HG02763 (cell line): Measurements from ENCODE around the gene FSTL5.
"Not testable (repeated sequence)": the region's sequence is repeated elsewhere in the genome, so short reads cannot be mapped to it uniquely, and the experiment has no call there.

ENCODE experiments used
- ATAC-seq: cut with Tn5 transposase; IDR thresholded peaks from one replicate; pipeline ENCODE4 v1.9.1; 2021; ENCODE audit warnings: mild to moderate bottlenecking, moderate library complexity; ENCODE audit not compliant: unreplicated experiment

Gene FSTL5

GRCh38 chr4:162163892-162164759 is at the start of gene FSTL5:
Gene FSTL5 (minus strand): TSS chr4:162164000. CDS start chr4:162111396, 52,604 bp downstream.
- peak; percentile 84 for ATAC-seq

DNA sequence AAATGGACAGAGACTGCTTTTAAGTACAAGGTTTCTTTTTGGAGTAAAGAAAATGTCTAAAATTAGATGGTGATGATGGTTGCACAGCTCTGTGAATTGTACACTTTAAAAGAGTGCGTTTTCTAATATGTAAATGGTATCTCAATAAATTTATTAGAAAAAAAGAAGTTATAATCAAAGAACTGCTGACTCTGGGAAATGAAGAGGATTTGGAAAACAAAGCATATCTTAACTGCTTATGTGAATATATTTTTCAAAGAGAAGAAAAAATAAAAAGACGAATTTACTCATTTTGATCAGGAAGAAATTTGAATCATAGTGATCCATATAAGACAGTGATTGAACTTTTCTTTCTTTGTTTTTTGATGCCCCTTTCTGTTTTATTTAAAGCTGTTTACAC is 45.9 kb upstream of the FSTL5 start:
- no peak for ATAC-seq

DNA sequence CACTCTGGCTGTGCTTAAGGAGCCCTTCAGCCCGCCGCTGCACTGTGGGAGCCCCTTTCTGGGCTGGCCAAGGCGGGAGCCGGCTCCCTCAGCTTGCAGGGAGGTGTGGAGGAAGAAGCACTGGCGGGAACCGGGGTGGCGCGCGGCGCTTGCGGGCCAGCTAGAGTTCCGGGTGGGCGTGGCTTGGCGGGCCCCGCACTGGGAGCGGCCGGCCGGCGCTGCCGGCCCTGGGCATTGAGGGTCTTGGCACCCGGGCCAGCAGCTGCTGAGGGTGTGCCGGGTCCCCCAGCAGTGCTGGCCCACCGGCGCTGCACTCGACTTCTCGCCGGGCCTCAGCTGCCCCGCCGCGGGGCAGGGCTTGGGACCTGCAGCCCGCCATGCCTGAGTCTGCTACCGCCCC is 39.7 kb upstream of the FSTL5 start:
- ATAC-seq, result not testable (repeated sequence)

DNA sequence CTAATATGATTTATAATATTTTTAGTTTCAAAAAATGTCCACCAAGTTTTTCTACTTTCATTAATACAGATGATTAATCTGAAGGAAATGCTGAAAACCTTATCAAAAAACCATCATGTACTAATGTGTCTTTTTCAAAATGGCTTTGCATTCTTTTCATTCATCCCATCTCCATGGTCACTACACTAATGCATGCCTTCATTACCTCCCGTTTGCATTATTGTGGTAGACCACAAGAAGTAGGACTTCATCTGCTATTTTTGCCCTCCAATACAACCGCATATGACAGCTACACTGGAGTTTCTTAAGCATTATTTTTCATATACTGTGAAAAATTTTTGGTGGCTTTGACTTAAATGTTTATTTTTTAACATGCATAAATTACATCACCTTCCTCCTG is 37.9 kb upstream of the FSTL5 start:
- no peak for ATAC-seq

DNA sequence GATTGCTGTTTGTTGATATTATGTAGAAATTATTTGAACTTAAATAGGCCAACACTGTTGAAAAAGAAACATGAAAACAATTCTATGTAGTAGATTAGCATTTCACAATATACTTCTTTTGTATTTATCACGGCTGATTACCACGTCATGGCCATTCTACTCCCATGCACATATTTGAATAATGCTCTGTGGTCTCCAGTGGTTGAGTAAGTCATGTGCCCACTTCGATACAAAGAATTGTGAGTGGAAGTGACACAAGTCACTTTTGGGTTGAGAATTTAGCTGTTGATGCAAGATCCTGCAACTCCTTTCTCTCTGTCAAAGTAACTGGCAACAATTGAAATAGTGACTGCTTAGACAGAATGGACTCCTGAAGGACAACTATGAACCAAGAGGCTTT is 6.7 kb upstream of the FSTL5 start:
- ATAC-seq, result no peak

DNA sequence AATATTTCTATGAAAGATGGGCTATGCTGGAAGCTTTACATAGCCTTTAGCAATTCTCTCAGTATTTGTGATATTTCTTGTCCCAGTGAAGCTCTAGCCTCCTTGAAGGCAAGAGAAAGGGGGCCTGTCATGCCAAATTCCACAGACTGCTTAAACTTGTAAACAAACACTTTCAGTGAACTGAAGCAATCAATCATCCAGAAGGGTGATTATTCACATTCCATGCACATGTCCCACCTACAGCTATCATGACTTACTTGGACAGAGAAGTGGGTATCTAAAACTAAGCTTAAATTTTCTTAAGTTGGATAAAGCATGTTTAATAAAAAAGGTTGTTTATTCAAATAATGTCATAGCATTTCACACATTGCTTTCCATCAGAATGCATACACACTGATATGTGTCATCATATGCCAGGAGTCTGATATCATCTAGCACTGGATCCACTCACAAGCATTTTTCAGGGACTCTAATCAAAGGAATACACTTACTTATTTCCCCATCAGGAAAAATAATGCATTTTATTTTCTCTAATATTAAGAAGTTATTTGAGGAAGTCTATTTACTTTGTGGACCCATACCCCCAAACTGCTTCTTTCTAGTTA is 1.2 kb upstream of the FSTL5 start:
- no peak for ATAC-seq

DNA sequence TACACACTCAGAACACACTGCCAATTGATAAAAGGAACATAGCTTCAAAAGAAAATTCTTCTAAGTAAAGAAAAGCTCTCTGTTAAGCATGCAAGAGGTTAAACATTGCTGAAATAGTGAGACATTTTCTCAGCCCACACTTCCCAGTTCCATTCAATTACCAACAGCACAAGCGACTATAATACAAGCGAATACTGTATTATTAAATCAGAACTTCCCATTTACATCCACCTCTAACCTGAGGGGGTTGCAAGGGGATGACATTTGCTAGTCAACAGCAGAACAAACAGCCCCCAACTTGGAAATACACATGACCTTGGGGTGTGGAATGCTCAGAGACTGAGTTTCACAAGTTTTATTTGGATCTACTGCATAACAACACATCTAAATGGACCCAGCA is 1.1 kb downstream of the FSTL5 start:
- no peak for ATAC-seq

DNA sequence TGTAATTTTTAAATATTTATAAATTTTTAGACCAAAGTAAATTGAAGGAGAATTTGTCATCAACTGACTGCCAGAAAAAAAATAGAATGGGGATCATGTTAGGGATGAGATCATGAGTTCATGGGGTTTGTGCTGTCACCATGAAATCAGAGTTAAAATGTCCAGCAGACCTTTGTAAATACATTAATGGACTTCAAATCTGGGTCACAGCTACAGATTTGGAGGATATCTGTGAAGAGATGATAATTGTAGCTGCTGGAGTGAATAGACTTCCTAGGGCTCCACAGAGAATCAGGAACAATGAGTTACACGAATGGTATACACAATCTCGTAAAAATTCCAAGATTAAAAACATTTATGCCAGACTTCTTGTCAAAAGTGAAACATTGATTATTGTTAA is 6.6 kb downstream of the FSTL5 start:
- no peak for ATAC-seq

GRCh38 chr4:162154862-162155540 is 8.8 kb downstream of the FSTL5 start:
- ATAC-seq, result no peak

- ATAC-seq, result no peak
Observed at GRCh38 chr4:162151850-162152249, 11.9 kb downstream of the FSTL5 start.

DNA sequence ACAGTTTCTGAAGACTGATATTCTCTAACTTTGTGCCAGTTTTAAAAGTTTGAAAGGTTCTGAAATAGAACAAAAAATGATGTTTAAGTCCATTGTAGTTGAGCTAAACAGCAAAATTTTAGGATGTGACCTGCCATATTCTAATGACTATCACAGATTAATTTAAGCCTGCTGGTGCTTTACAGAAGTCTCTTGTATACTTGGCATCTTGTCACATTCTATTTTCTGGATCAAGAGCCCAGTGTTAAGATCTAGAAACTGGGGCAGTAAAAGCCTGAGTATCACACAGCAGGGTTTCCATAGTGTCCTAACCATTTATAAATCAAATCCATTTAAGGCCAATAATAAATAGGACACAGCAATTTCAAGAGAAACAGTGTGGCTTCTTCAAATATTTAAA is 12.4 kb downstream of the FSTL5 start:
- no peak for ATAC-seq

DNA sequence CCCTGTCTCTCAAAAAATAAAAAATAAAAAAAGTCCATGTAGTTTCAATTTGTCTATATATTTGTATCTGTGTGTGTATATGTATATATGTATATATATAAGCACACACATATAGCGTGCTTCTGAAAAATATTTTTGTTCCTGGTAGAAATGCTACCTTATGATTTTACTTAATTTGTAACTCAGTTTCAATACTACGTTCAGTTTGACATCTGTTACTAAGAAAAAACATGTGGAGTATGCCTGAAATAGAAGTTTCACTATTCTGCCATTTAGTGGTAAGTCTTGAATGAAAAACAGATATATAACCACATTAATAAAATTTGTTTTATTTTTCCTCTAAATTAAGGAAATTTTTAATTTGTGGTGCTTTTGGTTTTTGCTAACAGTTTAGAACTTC is 14.2 kb downstream of the FSTL5 start:
- ATAC-seq, result no peak

GRCh38 chr4:162140051-162140683 is 23.6 kb downstream of the FSTL5 start:
- ATAC-seq, result no peak

GRCh38 chr4:162139412-162139811 is 24.4 kb downstream of the FSTL5 start:
- ATAC-seq, result no peak

DNA sequence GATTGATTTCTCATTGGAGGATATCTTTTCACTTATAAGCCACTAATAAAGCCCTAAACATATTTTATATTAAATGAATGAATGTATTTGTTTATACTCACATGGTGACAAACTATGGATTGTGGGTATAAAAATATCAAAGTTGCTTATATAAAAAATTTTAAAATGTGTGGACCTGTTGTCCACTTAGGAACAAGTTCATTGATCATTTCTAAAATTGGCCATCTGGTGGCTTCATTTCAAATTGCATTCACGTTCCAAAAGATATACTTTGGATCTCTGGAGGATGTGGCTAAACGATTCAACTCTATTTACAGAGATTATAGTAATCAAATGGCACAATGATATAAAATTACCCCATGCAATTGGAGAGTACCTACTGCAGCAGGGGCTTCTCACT is 32.5 kb downstream of the FSTL5 start:
- ATAC-seq, result no peak

DNA sequence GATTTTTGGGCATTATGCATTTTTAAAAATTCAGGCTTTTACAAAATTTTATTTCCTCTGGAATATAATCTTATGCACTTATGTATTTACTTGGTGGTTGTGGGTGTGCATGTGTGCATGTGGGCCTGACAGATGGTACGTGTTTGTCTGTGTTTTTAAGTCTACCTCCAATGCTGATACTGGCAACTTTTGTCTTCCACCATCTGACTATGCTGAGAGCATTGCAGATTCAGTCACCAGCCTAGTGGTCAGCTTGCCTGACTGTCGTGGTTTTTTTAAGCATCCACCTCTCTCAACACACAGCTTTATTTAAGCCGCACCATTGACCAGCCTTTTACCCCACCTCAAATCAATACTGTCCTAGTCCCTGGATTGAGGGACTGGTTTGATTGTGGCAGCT is 37.1 kb downstream of the FSTL5 start:
- no peak for ATAC-seq

DNA sequence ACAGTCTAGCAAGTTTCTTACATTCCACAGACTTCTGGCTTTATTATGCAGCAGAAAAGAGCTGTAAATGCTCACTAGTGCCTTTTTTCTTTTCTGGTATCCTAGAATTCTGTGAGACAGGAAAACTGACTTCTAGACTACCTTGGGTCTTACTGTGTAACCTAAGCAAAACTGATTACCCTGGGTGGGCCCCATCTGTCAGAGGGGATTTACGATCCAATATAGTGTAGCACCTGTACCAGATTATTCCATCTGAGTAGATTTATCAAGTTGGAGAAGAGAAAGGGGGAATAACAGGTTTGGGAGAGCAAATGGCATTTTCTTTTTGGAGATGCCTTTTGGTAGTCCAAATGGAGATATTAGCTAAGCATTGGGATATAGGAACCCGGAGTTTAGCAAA is 46.7 kb downstream of the FSTL5 start:
- ATAC-seq, result no peak

DNA sequence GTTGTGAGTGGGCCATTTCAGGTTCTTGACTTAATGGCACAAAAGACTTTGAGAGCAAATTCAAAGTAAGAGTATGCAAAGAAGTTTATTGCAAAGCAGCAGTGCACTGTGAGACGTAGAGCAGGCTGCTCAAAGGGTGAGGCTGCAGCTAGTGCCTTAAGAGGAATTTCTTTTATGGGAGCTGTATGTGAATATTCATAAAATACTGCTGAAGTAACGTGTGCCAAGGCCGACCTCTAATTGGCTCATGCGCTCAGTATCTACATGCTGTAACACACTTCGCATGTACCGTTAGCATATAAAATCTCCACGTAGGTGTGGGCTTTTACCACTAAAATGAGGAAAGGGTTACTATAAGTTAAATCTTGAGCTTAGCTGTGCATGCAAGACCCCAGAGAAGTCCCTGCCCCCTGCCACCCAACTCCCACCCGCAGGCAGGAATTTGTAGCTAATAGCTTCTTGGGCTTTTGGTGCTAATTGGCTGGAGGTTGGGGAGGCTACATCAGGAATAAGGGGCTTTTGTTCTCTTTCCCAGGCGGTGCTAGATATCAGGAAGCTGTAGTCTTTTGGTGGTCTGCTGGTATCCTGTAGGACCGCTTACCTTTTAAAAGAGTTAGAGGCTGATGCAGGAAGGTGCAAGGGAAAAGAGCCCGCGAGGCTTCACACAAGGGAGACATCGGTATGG is 47.6 kb downstream of the FSTL5 start:
- ATAC-seq, result no peak

GRCh38 chr4:162115333-162115732 is 48.5 kb downstream of the FSTL5 start:
- no peak for ATAC-seq

DNA sequence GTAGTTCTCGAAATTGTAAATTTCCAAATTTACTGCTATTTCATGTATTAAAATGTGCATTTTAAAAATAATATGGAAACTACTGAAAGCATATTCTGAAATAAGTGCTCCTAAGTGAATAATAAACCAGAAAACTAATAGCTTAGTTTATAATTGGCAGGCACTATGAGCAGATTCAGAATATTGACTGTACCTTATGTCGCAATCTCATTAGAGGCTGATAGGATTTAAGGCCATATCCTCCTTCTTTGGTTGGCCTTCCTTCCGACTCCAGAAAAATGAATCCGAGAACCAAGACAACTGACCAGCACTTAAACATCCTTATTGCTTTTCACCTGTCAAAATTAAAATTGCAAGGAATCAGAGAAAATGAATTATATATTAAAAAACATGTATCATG is 52.7 kb downstream of the FSTL5 start:
- ATAC-seq, result no peak
